UCSD-AML1 (cell line): ENCODE measurements around the gene TMEM181.

ENCODE experiments used
- DNase-seq: peaks from one replicate; lab custom pipeline; 2025; ENCODE audit not compliant: unreplicated experiment; lab: John Stamatoyannopoulos, UW

Gene TMEM181

GRCh38 chr6:158680481-158680880 is 120.6 kb downstream of the TMEM181 start:
- no peak for DNase-seq

GRCh38 chr6:158684311-158684710 is 124.4 kb downstream of the TMEM181 start:
- no peak for DNase-seq

- DNase-seq = no peak
Measured at GRCh38 chr6:158684745-158685324, 124.9 kb downstream of the TMEM181 start.
